A549 (cell line): ENCODE data around the gene HS3ST4. TPM values are rescaled to one million over a fixed set of nuclear protein-coding genes. Genes with fewer than 3 reads are reported as not detected.
"Not testable (repeated sequence)": the region's sequence is repeated elsewhere in the genome, so short reads cannot be mapped to it uniquely, and the experiment has no call there.

Experiments
- ATAC-seq, 2 experiments: fragments of 200-7000 bp in 1 of 2; fragments of >200 bp in 1 of 2; cut with Nextera tagmentation in 1 of 2; cut with Tn5 transposase in 1 of 2; 3 replicates each; pipeline versions ENCODE4 v1.8.0 to v1.9.1; 2018 to 2020; ENCODE audit warnings: mild to moderate bottlenecking in 1 of 2, moderate library complexity in 1 of 2
- CTCF ChIA-PET: fragments of 300-600 bp; sonication (Branson Sonifier 250); formaldehyde crosslinking; extraction: SDS; loops from one replicate; lab custom pipeline; 2021; ENCODE audit warnings: antibody characterized with exemption, inconsistent platforms; lab: Yijun Ruan, JAX
- POLR2A ChIA-PET: fragments of 350-600 bp; formaldehyde crosslinking; extraction: SDS; loops from one replicate; lab custom pipeline; 2021; ENCODE audit warnings: antibody characterized with exemption, inconsistent platforms; lab: Yijun Ruan, JAX
- DNase-seq, 2 experiments: peaks; one replicate each; pipeline versions ENCODE4 v3.0.0 to v3.0.0-alpha.2; 2011 to 2016; ENCODE audit warnings: low read depth in 1 of 2, low spot score in 1 of 2
- FAIRE-seq: peaks from 2 replicates; lab custom pipeline; 2011; peaks lifted over from hg19 to GRCh38; lab: Jason Lieb, UNC
- H3K27ac ChIP-seq, 2 experiments: fragments of >200 bp; sonication (Bioruptor Twin); formaldehyde crosslinking; 3 replicates each; pipeline ENCODE4 v1.5.1; 2016 to 2017
- H3K4me1 ChIP-seq: fragments of >200 bp; sonication (Bioruptor Twin); formaldehyde crosslinking; 3 replicates; pipeline ENCODE4 v1.6.1; 2016
- H3K4me2 ChIP-seq: fragments of >200 bp; sonication (Bioruptor Twin); formaldehyde crosslinking; 3 replicates; pipeline ENCODE4 v1.6.1; 2016
- H3K4me3 ChIP-seq: fragments of >200 bp; sonication (Bioruptor Twin); formaldehyde crosslinking; 3 replicates; pipeline ENCODE4 v1.5.1; 2016
- H3K9me3 ChIP-seq: fragments of >200 bp; sonication (Bioruptor Twin); formaldehyde crosslinking; 3 replicates; pipeline ENCODE4 v1.6.1; 2016
- BHLHE40 ChIP-seq: IDR thresholded peaks from 2 replicates; pipeline ENCODE4 v1.6.1; 2012; ENCODE audit warnings: low read depth, low read length, inconsistent platforms
- CHD2 ChIP-seq: fragments of 150-350 bp; IDR thresholded peaks from 2 replicates; pipeline ENCODE4 v1.6.1; 2014; ENCODE audit warnings: low read length; ENCODE audit not compliant: partially characterized antibody
- CTCF ChIP-seq: fragments of >200 bp; sonication (Bioruptor Twin); formaldehyde crosslinking; IDR thresholded peaks from 3 replicates; pipeline ENCODE4 v1.5.1; 2016
- FOSB ChIP-seq: fragments of 250-450 bp; sonication (Bioruptor Pico); IDR thresholded peaks from 2 replicates; pipeline ENCODE4 v1.5.0; 2020; ENCODE audit warnings: mild to moderate bottlenecking, moderate library complexity
- FOSL2 ChIP-seq, 2 experiments: fragments of 450-650 bp in 1 of 2; fragments of >200 bp in 1 of 2; sonication (Bioruptor Twin) in 1 of 2; formaldehyde crosslinking; IDR thresholded peaks; 2 replicates each; pipeline versions ENCODE4 v1.5.0 to v1.6.1; 2016 to 2020; ENCODE audit warnings: mild to moderate bottlenecking in 1 of 2, moderate library complexity in 1 of 2
- GATA3 ChIP-seq: IDR thresholded peaks from 2 replicates; pipeline ENCODE4 v1.6.1; 2012; ENCODE audit warnings: borderline replicate concordance
- HES2 ChIP-seq: fragments of >200 bp; sonication (Bioruptor Twin); formaldehyde crosslinking; IDR thresholded peaks from 2 replicates; pipeline ENCODE4 v1.6.1; 2016
- HMGXB4 ChIP-seq: fragments of 250-450 bp; sonication (Bioruptor Pico); IDR thresholded peaks from 2 replicates; pipeline ENCODE4 v1.5.0; 2021; ENCODE audit warnings: mild to moderate bottlenecking, moderate library complexity, borderline replicate concordance
- HOXB5 ChIP-seq: fragments of 250-450 bp; sonication (Bioruptor Pico); IDR thresholded peaks from 2 replicates; pipeline ENCODE4 v1.5.0; 2020; ENCODE audit warnings: mild to moderate bottlenecking, moderate library complexity
- MAX ChIP-seq: IDR thresholded peaks from 2 replicates; pipeline ENCODE4 v1.6.1; 2012
- MAZ ChIP-seq: fragments of 150-350 bp; IDR thresholded peaks from 2 replicates; pipeline ENCODE4 v1.6.1; 2014; ENCODE audit warnings: antibody characterized with exemption, low read depth, low read length, borderline replicate concordance
- MYC ChIP-seq: IDR thresholded peaks from 2 replicates; pipeline ENCODE4 v1.6.1; 2012; ENCODE audit warnings: mild to moderate bottlenecking, inconsistent platforms, low read length, improper control_type of control experiment, borderline replicate concordance
- NFE2L2 ChIP-seq: fragments of 150-350 bp; conservative IDR thresholded peaks from 2 replicates; pipeline ENCODE4 v1.6.1; 2014; ENCODE audit warnings: low read length
- PHF8 ChIP-seq: fragments of 200-600 bp; sonication (generic); IDR thresholded peaks from 2 replicates; pipeline ENCODE4 v1.6.1; 2016; ENCODE audit warnings: low read depth, mild to moderate bottlenecking, antibody characterized with exemption, moderate library complexity, borderline replicate concordance
- RCOR1 ChIP-seq: fragments of 150-350 bp; IDR thresholded peaks from 2 replicates; pipeline ENCODE4 v1.6.1; 2014; ENCODE audit warnings: antibody characterized with exemption, low read length, low read depth
- SREBF2 ChIP-seq: fragments of 450-650 bp; IDR thresholded peaks from 2 replicates; pipeline ENCODE4 v1.6.1; 2014; ENCODE audit warnings: mild to moderate bottlenecking, moderate library complexity
- ZNF302 ChIP-seq: fragments of 250-450 bp; sonication (Bioruptor Pico); IDR thresholded peaks from 2 replicates; pipeline ENCODE4 v1.9.0; 2021; ENCODE audit warnings: inconsistent platforms, mild to moderate bottlenecking, moderate library complexity
- WGBS: methylation state at CpG from one replicate; pipeline ENCODE4 v1.1.6; 2017; ENCODE audit errors: missing lambda C conversion rate; 5-methylcytosine and 5-hydroxymethylcytosine counted together
- polyA plus RNA-seq, 4 experiments: library from polyadenylated mRNA; depleted of rRNA in 3 of 4; stranded (reverse); fragments of >200 nt; fragmentation: RNase III in 1 of 4; extraction: RNeasy Plus Mini Kit Qiagen cat#74134 plus additional on column Dnase treatment in 1 of 4; gene quantifications; 2 replicates in 3 of 4; 3 replicates in 1 of 4; pipeline ENCODE4 v1.2.3, GENCODE V29; 2011 to 2017

Gene HS3ST4
- polyA plus RNA-seq, 2 of the 4 experiments (the other 2 are of a cell fraction) = not detected

GRCh38 chr16:26078716-26079355 is 387.1 kb downstream of the HS3ST4 start:
- ChIA-PET POLR2A (no interaction called here), CTCF (no interaction called here)
- H3K4me3 ChIP-seq = no peak overlapping the region
- TF ChIP-seq HES2 = no peak
- TF ChIP-seq BHLHE40 = no peak
- no peak for TF ChIP-seq FOSL2 (IDR thresholded peaks at IDR 0.05)
- no peak for TF ChIP-seq FOSL2 (CRISPR knock-in tag; IDR thresholded peaks at IDR 0.05)
- TF ChIP-seq MAZ = no peak
- TF ChIP-seq NFE2L2 = no peak
- TF ChIP-seq MYC = no peak
- TF ChIP-seq FOSB (CRISPR knock-in tag) = no peak
- H3K9me3 ChIP-seq = no peaks in the 10 kb centered on the region; the same call in 2 of the 3 replicates
- ATAC-seq (no peak), FAIRE-seq (no peak), DNase-seq (no peak)
- no peak overlapping the region for H3K4me2 ChIP-seq
- H3K4me1 ChIP-seq = no peaks in the 10 kb centered on the region
- WGBS = under 1% methylated on average over 10 of the region's 10 CpGs
- no peak overlapping the region for H3K27ac ChIP-seq

GRCh38 chr16:26087091-26087490 is 395.3 kb downstream of the HS3ST4 start:
- Histone ChIP-seq H3K27ac (no peak overlapping the region), H3K4me3 (no peak overlapping the region), H3K4me2 (no peak overlapping the region), H3K4me1 (no peaks in the 10 kb centered on the region)
- WGBS = 0% methylated on average over 2 of the region's 2 CpGs
- no peak for ATAC-seq
- no peak for FAIRE-seq
- DNase-seq = no peak
- POLR2A ChIA-PET = no interaction called here
- CTCF ChIA-PET = no interaction called here
- TF ChIP-seq HMGXB4 (CRISPR knock-in tag) (no peak), RCOR1 (no peak)
- TF ChIP-seq, all 56 proteins: peak for 0
- H3K9me3 ChIP-seq = no peaks in the 10 kb centered on the region

- Histone ChIP-seq H3K4me2 (no peak overlapping the region), H3K4me3 (no peak overlapping the region), H3K27ac (no peak overlapping the region), H3K9me3 (no peaks in the 10 kb centered on the region), H3K4me1 (no peaks in the 10 kb centered on the region)
- DNase-seq (no peak), FAIRE-seq (no peak), ATAC-seq (no peak)
- 26% methylated on average over 1 of the region's 1 CpG for whole genome bisulfite sequencing
- ChIA-PET POLR2A (no interaction called here), CTCF (no interaction called here)
- TF ChIP-seq ZNF302 (CRISPR knock-in tag) (no peak), HOXB5 (CRISPR knock-in tag) (no peak), MAX (no peak), CTCF (no peak), FOSB (CRISPR knock-in tag) (no peak), GATA3 (no peak), PHF8 (no peak), SREBF2 (no peak), CHD2 (no peak)
Measured at GRCh38 chr16:26091511-26091910, 399.8 kb downstream of the HS3ST4 start.

GRCh38 chr16:26098206-26098605 is 406.4 kb downstream of the HS3ST4 start:
- H3K9me3 ChIP-seq, H3K4me3 ChIP-seq, FAIRE-seq, ATAC-seq, CTCF ChIA-PET, H3K27ac ChIP-seq, H3K4me1 ChIP-seq, DNase-seq, POLR2A ChIA-PET, H3K4me2 ChIP-seq: not testable (repeated sequence)
- 14% methylated on average over 3 of the region's 3 CpGs for WGBS
